H1 (cell line): Measurements from ENCODE around the gene OAT. TPM values are rescaled to one million over a fixed set of nuclear protein-coding genes. Genes with fewer than 3 reads are reported as not detected.

Experiments used
- ASH2L ChIP-seq: fragments of 200-600, 300-600 bp; sonication (generic); IDR thresholded peaks from one replicate; pipeline ENCODE4 v1.7.1; 2017; ENCODE audit warnings: low read length
- CEBPB ChIP-seq: IDR thresholded peaks from 2 replicates; pipeline ENCODE4 v1.6.1; 2012; ENCODE audit warnings: low read depth, low read length
- EZH2 ChIP-seq: fragments of 200-600 bp; sonication (generic); IDR thresholded peaks from 2 replicates; pipeline ENCODE4 v1.7.1; 2012; ENCODE audit warnings: low read depth, mild to moderate bottlenecking, moderate library complexity, low read length, inconsistent platforms; ENCODE audit not compliant: severe bottlenecking
- GABPA ChIP-seq: IDR thresholded peaks from 2 replicates; pipeline ENCODE4 v1.6.1; 2011; ENCODE audit warnings: mild to moderate bottlenecking, low read length, moderate library complexity, borderline replicate concordance; ENCODE audit not compliant: insufficient read depth
- SIN3A ChIP-seq, 2 experiments: IDR thresholded peaks in 1 of 2; conservative IDR thresholded peaks in 1 of 2; 2 replicates each; pipeline ENCODE4 v1.6.1; 2011 to 2012; ENCODE audit warnings: low read length in 2 of 2, improper control_type of control experiment in 1 of 2, low read depth in 1 of 2, mild to moderate bottlenecking in 1 of 2
- SP1 ChIP-seq: IDR thresholded peaks from 2 replicates; pipeline ENCODE4 v1.6.1; 2011; ENCODE audit warnings: low read depth, low read length
- polyA plus RNA-seq, 7 experiments: library from polyadenylated mRNA; depleted of rRNA in 3 of 7; stranded (reverse) in 5 of 7; unstranded in 2 of 7; fragments of >200 nt in 5 of 7; fragments of 200-250 nt in 2 of 7; gene quantifications; 1 replicate in 5 of 7; 2 replicates in 1 of 7; 4 replicates in 1 of 7; pipeline versions ENCODE4 v1.2.1 to v1.2.3, GENCODE V29; 2011 to 2013; ENCODE audit warnings: missing spikeins in 2 of 7, mixed read lengths in 2 of 7
- total RNA-seq: library from RNA; stranded (reverse); fragmentation: NEBNext Ultra II Directional; extraction: Animal tissue kit (Norgen Biotek cat#: 25700); gene quantifications from 2 replicates; pipeline ENCODE4 v1.2.1, GENCODE V29; 2021
- TF ChIP-seq, protein P1 (sequence below), 3 experiments: IDR thresholded peaks; 1 replicate in 2 of 3; 2 replicates in 1 of 3; pipeline versions ENCODE4 v1.5.1 to v1.6.1; 2011; ENCODE audit warnings: low read length in 3 of 3, mild to moderate bottlenecking in 3 of 3, inconsistent platforms in 2 of 3, low read depth in 1 of 3, moderate library complexity in 1 of 3; ENCODE audit not compliant: insufficient read depth in 1 of 3; ENCODE audit errors: control extremely low read depth in 1 of 3

OAT gene
- total and polyA plus RNA-seq, 2 of the 8 experiments (the other 6 are each of a cell fraction or from before 2014, with no cell fraction given) = 67.8 to 121 TPM

DNA sequence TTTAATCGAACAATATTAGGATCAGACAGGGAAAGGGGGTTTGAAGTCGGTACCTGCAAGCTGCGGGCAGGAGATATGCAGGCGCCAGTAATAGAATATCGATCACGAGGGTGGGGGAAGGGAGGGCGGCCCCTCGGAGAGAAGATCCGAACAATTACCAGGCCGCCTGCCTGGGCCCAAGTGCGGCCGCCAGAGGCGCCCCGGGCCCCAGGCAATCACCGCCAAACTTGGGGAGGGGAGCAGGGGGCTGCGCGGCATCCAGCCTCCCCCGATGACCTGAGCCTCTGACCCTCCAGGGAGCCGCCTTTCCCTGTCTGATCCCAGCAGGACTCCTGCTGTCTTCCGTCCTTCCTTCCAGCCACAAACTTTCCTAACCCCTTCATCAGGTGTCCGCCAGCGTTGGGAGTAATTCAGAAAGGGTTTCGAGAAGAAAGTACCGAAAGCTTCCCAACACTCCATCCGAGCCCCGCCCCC, 30.0 kb upstream of the OAT start (continued):
- TF ChIP-seq SP1 = peak; percentile 19; the same call in 1 of the 2 replicates
- TF ChIP-seq SIN3A (conservative IDR thresholded peaks at IDR 0.05 in 1 of 2, IDR thresholded peaks at IDR 0.05 in 1 of 2; ENCODE audit: low read depth in 1 of 2, low read length in 2 of 2) = peak in 1 of 2 experiments; percentile 68; a peak in 1 of 4 replicates
- TF ChIP-seq, protein P1, sequence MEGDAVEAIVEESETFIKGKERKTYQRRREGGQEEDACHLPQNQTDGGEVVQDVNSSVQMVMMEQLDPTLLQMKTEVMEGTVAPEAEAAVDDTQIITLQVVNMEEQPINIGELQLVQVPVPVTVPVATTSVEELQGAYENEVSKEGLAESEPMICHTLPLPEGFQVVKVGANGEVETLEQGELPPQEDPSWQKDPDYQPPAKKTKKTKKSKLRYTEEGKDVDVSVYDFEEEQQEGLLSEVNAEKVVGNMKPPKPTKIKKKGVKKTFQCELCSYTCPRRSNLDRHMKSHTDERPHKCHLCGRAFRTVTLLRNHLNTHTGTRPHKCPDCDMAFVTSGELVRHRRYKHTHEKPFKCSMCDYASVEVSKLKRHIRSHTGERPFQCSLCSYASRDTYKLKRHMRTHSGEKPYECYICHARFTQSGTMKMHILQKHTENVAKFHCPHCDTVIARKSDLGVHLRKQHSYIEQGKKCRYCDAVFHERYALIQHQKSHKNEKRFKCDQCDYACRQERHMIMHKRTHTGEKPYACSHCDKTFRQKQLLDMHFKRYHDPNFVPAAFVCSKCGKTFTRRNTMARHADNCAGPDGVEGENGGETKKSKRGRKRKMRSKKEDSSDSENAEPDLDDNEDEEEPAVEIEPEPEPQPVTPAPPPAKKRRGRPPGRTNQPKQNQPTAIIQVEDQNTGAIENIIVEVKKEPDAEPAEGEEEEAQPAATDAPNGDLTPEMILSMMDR (IDR thresholded peaks at IDR 0.05; ENCODE audit: control extremely low read depth in 1 of 3, insufficient read depth in 1 of 3, low read depth in 1 of 3, low read length in 3 of 3) = peak; percentile 45 to 49 (median 47)
- peak; percentile 45; the same call in 1 of the 2 replicates for TF ChIP-seq GABPA
- TF ChIP-seq ASH2L = peak; percentile 23
- no peak for TF ChIP-seq CEBPB
- peak; percentile 21 for TF ChIP-seq EZH2
